GM12875 (cell line): ENCODE results near the gene MAGI2.

Experiments used
- H3K4me3 ChIP-seq: one replicate; pipeline ENCODE4 v1.5.1; 2011; ENCODE audit warnings: low read depth, low read length, control low read depth
- CTCF ChIP-seq: IDR thresholded peaks from 2 replicates; pipeline ENCODE4 v1.5.1; 2011; ENCODE audit warnings: low read depth, mild to moderate bottlenecking, control low read depth, inconsistent platforms, low read length, moderate library complexity, borderline replicate concordance; ENCODE audit not compliant: insufficient read depth

The MAGI2 gene

GRCh38 chr7:79241288-79242060 is 212.0 kb downstream of the MAGI2 start:
- no peak for TF ChIP-seq CTCF
- H3K4me3 ChIP-seq, result no peak overlapping the region

GRCh38 chr7:79240413-79240812 is 213.1 kb downstream of the MAGI2 start:
- H3K4me3 ChIP-seq, result no peak overlapping the region
- TF ChIP-seq CTCF, result no peak

GRCh38 chr7:79236352-79237028 is 217.0 kb downstream of the MAGI2 start:
- TF ChIP-seq CTCF, result no peak
- no peak overlapping the region for H3K4me3 ChIP-seq

- TF ChIP-seq CTCF, result no peak
- H3K4me3 ChIP-seq, result no peak overlapping the region
These were observed 226.4 kb downstream of the MAGI2 start for GRCh38 chr7:79227044-79227443.

GRCh38 chr7:79221211-79221610 is 232.3 kb downstream of the MAGI2 start:
- H3K4me3 ChIP-seq, result no peak overlapping the region
- no peak for TF ChIP-seq CTCF

- no peak for TF ChIP-seq CTCF
- no peak overlapping the region for H3K4me3 ChIP-seq
These were observed 235.4 kb downstream of the MAGI2 start for GRCh38 chr7:79217976-79218626.
